ENCODE data around the gene BEGAIN.

DNA sequence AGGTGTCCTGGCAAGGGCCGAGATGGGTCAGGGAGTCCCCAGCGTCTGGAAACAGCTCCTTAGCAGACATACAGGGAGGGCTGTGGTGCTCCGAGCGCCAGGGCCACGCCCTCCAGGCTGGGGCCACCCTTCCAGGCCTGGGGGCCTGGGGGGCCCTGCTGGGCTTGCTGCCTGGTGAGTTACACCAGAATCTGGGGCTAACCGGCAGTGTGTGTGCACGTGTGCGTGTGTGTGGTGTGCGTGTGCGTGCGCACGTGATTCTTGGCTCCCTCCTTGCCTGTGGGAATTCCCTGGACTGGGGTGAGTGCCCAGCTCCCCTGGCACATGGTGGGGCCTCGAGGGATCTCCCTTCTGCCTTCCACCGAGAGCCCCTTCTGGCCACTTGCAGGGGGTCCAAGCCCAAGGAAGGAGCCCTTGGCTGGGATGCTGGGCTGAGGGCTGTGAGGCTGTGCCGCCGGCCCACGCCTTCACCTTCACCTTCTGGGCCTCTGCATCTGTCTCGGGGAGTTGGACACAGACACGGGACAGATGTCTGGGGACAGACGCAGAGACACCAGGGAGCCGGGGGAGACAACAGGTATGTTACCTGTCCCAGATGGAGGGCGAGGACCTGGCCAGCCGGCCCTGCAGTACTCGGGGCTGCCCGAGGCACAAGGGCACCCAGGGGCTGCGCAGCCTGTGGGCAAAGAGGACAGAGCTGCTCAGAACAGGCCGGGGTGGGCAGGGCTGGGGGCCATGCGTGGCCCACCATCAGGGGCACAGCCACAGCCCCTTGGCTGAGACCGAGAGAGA lies 37.2 kb downstream of the BEGAIN start:
- TF ChIP-seq, protein P1, sequence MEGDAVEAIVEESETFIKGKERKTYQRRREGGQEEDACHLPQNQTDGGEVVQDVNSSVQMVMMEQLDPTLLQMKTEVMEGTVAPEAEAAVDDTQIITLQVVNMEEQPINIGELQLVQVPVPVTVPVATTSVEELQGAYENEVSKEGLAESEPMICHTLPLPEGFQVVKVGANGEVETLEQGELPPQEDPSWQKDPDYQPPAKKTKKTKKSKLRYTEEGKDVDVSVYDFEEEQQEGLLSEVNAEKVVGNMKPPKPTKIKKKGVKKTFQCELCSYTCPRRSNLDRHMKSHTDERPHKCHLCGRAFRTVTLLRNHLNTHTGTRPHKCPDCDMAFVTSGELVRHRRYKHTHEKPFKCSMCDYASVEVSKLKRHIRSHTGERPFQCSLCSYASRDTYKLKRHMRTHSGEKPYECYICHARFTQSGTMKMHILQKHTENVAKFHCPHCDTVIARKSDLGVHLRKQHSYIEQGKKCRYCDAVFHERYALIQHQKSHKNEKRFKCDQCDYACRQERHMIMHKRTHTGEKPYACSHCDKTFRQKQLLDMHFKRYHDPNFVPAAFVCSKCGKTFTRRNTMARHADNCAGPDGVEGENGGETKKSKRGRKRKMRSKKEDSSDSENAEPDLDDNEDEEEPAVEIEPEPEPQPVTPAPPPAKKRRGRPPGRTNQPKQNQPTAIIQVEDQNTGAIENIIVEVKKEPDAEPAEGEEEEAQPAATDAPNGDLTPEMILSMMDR (conservative IDR thresholded peaks at IDR 0.05), result no peak
- TF ChIP-seq EZH2 (IDR thresholded peaks at IDR 0.05; ENCODE audit: low read depth), result no peak
